GM19193 (cell line): Measurements from ENCODE around the gene ABCB9.
A peak's percentile ranks its signal among the peaks of the same experiment; 100 is the strongest.

ENCODE experiments used
- POLR2A ChIP-seq: IDR thresholded peaks from 4 replicates; pipeline ENCODE4 v1.6.1; 2011; ENCODE audit not compliant: insufficient read depth, insufficient read length; ENCODE audit errors: extremely low read depth

Gene ABCB9

DNA sequence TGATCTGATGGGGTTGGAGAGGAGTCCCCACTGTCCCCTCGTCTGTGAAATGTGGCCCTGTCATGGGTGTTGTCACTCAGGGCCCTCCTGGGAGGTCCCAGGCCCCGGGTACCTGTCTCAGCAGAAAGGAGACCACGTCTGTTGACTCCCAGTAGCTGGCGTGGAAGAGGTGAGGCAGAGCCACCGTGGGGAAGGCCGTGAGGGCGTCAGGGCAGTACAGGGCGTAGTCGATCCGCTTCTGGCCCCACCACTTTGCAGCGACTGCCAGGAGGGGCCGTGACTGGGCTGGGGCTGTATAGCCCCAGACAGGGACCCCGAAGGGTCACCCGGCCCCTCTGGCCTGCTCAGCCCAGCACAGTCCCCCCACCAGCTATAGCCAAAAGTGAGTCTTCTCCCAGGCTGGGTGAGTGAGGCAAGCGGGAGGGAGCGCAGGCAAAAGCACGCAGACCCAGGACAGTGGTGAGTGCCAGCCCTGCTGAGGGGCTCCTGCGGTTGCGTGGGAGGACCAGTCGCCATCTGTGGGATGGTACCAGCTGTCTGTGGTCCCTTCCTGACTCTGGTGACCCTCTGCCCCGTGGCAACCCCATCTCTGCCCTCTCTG lies 22.4 kb upstream of the ABCB9 start:
- TF ChIP-seq POLR2A = no peak

DNA sequence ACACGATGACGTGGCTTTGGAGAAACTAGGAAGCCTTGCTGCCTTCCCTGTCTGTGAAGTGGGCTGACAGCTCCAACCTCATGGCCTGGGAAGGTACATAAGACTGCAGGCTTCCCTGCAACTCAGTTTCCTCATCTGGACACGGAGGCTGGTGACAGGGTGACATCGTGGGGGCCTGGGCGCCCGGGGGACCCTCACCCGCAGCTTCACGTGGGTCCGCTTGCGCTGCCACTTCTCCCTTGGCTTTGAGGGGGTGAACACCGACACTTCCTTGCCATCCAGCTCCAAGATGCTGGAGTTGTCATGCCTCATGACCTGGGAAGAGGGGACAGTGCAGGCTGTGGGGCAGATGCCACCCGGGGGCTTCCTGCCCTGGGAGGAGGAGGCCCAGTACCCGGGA lies 21.8 kb upstream of the ABCB9 start:
- TF ChIP-seq POLR2A = no peak

DNA sequence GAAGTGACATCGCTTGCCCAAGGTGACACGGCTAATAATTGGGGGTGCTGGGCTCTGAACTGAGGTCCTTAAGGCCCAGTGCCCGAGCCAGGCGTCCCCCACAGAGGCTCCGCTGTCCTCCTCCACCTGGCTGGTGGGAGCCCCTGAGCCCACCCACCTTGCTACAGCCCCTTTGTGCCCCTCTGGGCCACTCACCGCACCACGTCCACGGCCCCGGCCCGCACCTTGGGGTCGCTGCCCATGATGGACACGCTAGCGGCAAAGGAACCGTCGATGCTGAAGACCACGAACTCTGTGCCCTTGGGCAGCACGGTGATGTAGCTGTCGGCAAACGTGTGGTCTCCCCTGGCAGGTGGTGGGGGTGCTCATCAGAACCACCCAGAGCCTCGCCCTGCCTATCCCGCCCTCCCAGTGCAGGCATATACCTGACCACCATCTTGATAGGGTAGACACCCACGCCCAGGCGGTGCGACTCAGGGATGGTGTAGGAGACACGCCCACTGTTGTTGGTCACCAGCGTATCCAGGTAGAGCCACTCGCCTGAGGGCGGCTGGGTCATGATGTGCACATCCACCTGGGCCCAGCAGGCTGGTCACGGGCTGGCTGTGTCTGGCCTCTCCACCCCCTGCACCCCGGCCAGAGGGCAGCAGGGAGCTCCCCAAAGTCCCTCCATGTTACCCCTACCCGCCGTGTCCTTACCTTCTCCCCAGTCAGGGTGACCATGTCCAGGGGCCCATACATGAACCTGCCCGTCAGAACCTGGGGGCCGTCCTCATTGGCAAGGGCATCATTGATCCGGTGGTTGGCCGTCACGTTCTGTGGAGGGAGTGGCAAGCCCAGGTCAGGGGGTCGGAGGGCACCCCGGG lies 21.1 kb upstream of the ABCB9 start:
- TF ChIP-seq POLR2A = no peak

DNA sequence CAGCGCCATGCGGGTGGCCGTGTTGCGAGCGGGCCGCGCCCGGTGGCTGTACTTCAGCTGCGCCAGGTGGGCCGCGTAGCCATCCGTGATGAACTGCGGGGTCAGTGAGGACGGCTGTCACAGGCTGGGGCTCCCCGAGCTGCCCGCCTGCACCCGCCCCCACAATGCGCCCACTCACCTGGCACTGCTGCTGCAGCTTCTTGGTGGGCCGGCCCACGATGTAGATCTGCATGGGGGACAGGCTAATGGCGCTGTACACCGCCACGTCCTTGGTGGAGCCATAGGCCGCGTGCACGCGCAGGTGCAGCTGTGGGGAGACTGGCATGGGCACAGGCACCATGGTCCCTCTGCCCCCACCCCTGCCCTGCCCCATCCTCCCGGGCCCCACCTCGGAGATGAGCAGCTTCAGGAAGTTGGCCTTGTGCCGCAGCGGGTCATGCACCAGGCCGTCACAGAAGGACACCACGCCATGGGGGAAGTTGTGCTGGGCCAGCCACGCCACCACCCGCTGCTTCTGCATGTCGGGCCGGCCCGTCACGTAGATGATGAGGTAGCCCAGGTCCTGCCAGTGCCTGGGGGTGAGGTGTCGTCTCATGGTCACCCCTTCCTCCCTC lies 20.1 kb upstream of the ABCB9 start:
- TF ChIP-seq POLR2A = no peak

DNA sequence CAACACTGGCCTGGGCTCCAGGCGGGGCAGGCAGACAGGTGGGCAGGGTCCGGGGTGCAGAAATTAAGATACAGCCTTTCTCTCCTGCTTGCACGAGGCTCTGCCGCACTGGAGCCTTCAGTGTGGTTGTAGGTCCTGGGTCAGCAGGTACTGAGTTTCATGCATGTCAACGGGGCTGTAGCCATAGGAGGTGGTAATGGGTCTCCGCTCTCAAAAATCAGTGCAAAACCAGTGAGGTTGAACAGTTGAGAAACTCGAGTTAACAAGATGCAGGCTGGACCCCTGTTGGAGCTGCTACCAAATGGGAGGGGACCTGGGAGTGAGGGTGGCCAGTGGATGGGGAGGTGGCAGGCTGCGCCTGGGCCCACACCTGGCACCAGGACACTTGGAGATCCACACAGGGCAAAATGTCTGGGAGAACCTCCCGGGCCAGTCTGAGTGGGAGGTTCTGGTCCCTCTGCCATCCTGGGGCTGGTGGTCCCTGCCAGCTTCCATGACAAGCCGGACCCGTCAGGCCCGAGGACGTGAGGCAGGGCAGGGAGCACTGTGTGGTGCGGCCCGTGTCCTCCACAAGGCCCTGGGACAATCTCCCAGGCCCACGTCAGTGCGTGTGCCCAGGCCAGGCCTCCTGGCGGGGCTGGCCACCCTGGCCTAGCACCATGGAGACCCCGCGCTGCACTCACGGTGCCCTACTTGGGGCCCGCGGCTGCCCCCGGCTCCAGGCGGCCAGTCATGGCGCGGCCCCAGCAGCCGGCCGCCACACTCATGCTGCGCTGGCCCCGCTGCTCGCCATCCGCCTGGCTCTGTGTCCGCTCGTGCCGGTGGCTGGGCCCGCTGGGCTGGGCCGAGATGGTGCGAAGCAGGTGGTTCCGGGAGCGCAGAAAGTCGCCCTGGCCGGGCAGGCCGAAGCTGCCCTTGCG lies 19.3 kb upstream of the ABCB9 start:
- no peak for TF ChIP-seq POLR2A

DNA sequence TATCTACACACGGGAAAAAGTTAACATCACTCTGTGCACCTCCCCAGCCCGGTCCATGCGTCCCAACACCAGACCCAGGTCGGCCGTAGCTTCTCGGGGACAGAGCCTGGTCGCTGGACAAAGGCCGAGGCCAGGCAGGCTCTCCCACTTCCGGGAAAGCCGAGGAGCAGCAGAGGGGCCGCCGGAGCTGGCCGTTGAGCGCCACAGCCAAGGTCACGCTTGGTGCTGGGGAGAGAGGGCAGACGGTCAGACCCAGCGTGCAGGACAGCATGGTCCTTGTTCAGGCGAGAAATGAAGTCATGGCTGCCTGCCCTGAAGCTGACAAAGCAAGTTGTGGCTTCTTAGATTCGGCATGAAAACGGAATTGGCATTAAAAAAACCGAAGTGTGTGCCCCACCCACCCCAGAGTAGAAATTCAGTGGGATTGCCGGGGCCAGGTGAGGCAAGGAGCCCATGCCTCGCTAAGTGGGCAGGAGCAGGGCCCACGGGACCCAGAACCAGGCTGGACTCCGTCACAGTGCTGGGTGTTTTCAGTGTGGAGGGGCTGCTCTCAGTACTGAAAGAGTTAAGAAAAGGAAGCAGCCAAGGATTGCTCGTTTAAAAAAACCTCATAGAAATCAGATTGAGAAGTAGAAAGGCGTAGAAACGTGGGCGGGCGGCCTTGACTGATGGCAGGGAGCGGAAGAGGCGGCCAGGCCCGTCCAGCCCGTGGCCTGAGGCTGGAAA lies 18.5 kb upstream of the ABCB9 start:
- peak; percentile 48 for TF ChIP-seq POLR2A

DNA sequence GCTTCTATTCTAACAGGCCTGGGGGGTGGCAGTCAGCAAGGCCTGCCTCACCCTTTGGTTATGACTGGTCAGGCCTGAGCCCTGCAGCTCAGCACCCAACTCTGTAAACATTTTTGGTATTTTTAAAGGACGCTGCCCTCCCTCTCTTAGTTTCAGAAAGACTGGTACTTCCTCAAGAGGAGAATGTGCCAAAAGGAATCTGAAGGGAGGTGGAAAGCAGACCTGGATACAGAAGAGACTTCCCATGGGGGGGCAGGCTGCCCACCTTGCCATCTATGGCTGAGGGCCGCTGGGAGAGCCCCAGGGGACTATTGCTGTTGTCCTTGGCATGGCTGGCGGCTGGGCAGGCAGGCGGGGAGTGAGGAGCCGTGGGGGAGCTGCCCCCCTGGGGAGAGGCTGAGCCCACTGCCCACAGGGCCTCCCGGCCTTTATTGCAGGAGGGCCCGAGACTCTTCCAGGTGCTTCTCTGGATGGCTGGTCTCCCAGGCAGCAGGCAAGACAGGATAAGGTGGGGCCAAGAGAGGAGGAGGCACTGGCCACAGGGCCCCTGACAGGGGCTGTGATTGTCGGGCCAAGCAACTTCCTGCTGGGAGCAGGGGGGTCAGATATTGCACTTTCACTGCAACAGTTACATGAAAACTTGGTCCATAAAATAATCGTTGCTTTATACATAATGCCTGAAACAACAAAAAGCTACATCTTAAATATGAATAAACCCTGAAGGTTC lies 17.7 kb upstream of the ABCB9 start:
- no peak for TF ChIP-seq POLR2A

DNA sequence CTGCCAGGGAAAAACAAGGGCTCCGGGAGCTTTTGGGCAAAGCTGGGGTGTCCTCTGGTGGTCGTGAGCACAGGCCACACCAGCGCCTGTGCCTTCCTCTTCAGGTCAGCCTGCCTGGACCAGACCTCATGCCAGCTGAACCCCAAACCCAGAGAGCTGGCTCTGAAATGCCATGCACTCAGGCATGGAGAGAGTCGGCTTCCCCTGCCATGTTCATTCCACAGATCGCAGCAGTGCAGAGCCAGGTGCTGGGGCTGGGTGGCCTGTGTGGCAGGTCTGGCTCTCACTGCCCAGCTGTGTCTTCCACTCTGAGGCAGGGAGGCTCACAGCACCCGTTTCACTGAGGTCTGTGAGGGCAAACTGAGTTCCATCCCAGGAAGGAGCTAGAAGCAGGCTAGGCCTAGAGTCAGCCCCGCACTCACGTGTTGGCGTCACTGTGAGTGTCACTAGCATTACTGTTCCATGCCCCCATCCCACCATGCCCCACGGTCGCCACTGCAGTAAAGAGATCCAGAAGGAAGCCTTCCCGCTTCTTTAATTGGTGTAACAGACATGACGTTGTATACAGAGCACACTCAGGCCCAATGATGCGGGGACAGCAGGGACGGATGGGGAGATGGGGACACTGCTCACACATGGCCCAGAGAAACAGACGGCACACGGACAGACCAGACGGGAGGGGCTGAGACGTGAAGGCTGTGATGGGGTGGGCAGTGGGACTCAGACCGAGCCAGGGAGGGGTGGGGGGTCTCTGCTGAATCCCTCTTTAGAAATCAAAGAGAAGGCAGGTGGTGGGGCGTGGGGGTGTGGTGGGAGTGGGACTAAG lies 16.9 kb upstream of the ABCB9 start:
- TF ChIP-seq POLR2A = no peak

DNA sequence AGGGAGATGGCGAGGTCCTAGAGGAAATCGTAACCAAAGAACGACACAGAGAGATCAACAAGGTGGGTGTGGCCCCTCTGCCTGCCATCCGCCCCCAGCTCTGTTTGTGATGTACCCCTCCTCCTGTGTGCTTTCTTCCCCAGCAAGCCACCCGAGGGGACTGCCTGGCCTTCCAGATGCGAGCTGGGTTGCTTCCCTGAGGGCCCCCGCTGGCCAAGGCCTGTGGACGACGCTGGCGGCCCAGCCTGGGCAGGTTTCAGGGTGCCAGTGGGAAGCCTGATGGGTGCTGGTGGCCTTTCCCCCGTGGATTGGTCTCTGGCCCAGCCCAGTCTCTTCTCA lies 16.2 kb upstream of the ABCB9 start:
- TF ChIP-seq POLR2A = no peak

DNA sequence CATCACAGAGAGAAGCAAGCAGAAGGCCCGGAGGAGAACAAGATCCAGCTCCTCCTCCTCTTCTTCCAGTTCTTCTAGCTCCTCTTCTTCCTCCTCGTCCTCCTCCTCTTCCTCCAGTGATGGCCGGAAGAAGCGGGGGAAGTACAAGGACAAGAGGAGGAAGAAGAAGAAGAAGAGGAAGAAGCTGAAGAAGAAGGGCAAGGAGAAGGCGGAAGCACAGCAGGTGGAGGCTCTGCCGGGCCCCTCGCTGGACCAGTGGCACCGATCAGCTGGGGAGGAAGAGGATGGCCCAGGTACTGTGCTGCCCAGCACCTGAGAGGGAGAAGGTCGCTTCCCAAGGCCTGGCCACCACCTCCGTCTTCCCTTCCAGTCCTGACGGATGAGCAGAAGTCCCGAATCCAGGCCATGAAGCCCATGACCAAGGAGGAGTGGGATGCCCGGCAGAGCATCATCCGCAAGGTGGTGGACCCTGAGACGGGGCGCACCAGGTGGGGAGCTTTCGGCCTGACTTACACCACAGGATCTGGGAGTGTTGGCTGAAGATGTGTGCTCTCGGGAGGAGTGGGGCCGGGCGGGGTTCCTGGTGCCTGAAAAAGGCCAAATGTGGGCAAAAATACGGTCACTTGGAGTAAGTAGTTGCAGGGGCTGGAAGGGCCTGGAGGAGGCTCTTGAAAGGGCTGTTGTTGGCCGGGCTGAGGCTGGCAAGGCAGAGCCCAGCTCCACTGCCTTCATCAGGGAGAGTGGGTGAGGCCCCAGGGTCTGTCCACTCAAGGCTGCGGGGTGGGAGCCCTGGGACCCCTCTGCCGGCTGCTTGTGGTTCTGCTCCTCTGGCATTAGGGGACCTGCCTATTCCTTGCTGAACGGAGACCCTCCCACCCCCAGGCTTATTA lies 15.6 kb upstream of the ABCB9 start:
- no peak for TF ChIP-seq POLR2A

DNA sequence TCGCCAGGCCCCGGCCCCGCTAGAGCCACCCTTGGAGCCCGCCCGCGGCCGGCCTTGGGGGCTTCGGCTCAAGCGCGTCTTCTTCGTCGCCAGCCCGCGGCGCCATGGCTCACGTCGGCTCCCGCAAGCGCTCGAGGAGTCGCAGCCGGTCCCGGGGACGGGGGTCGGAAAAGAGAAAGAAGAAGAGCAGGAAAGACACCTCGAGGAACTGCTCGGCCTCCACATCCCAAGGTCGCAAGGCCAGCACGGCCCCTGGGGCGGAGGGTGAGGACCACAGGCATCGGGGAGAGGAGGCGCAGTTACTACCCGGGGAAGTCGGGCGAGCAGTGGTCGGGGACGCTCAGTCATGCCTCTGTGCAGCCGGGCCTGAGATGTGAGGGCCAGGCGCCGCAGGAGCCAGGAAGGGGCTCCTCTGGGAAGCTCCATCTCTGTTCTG lies 14.8 kb upstream of the ABCB9 start:
- TF ChIP-seq POLR2A = no peak
